Bronchial epithelial cell (primary cell): Measurements from ENCODE around the gene CA14. TPM values are rescaled to one million over a fixed set of nuclear protein-coding genes. Genes with fewer than 3 reads are reported as not detected.

Experiments
- DNase-seq: peaks from one replicate; pipeline ENCODE4 v3.0.0-alpha.2; 2010; ENCODE audit warnings: low read depth
- FAIRE-seq: peaks from 2 replicates; lab custom pipeline; 2011; peaks lifted over from hg19 to GRCh38; lab: Jason Lieb, UNC
- H3K27me3 ChIP-seq: 2 replicates; pipeline ENCODE4 v1.5.1; 2011; ENCODE audit warnings: low read length; ENCODE audit not compliant: control insufficient read depth, insufficient read depth
- H3K36me3 ChIP-seq: 2 replicates; pipeline ENCODE4 v1.5.1; 2011; ENCODE audit warnings: low read length; ENCODE audit not compliant: control insufficient read depth, insufficient read depth
- H3K4me3 ChIP-seq: 2 replicates; pipeline ENCODE4 v1.5.1; 2011; ENCODE audit warnings: mild to moderate bottlenecking, low read depth, low read length, control low read depth
- total RNA-seq: library from RNA; depleted of rRNA; stranded (reverse); fragments of >200 nt; gene quantifications from 2 replicates; pipeline ENCODE4 v1.2.1, GENCODE V29; 2014
- TF ChIP-seq, protein P1 (sequence below): IDR thresholded peaks from 2 replicates; pipeline ENCODE4 v1.5.1; 2011; ENCODE audit warnings: mild to moderate bottlenecking, moderate library complexity, low read length, control low read depth, inconsistent platforms; ENCODE audit not compliant: insufficient read depth, severe bottlenecking

CA14 gene
- total RNA-seq, 1 donor from 2014 or later: not detected

DNA sequence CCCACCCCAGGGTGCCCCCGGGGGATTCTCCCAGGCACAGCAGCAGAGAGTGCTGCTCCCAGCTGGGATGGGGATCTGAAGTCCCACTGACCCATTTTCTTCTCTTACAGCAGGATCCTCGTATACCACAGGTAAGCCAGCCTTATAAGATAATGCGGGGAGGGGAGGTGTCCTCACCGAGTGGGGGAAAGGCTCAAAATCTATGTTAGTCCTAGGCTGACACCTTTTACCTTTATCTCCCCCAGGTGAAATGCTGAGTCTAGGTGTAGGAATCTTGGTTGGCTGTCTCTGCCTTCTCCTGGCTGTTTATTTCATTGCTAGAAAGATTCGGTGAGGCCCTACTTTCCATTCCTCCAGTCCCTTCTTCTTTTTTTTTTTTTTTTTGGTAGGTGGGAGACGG lies 6.0 kb downstream of the CA14 start:
- H3K36me3 ChIP-seq: peaks cover 8% of the 10 kb centered on the region
- no peak overlapping the region for H3K4me3 ChIP-seq
- TF ChIP-seq, protein P1, sequence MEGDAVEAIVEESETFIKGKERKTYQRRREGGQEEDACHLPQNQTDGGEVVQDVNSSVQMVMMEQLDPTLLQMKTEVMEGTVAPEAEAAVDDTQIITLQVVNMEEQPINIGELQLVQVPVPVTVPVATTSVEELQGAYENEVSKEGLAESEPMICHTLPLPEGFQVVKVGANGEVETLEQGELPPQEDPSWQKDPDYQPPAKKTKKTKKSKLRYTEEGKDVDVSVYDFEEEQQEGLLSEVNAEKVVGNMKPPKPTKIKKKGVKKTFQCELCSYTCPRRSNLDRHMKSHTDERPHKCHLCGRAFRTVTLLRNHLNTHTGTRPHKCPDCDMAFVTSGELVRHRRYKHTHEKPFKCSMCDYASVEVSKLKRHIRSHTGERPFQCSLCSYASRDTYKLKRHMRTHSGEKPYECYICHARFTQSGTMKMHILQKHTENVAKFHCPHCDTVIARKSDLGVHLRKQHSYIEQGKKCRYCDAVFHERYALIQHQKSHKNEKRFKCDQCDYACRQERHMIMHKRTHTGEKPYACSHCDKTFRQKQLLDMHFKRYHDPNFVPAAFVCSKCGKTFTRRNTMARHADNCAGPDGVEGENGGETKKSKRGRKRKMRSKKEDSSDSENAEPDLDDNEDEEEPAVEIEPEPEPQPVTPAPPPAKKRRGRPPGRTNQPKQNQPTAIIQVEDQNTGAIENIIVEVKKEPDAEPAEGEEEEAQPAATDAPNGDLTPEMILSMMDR: no peak
- no peaks in the 10 kb centered on the region for H3K27me3 ChIP-seq
- FAIRE-seq: no peak
- DNase-seq: no peak

DNA sequence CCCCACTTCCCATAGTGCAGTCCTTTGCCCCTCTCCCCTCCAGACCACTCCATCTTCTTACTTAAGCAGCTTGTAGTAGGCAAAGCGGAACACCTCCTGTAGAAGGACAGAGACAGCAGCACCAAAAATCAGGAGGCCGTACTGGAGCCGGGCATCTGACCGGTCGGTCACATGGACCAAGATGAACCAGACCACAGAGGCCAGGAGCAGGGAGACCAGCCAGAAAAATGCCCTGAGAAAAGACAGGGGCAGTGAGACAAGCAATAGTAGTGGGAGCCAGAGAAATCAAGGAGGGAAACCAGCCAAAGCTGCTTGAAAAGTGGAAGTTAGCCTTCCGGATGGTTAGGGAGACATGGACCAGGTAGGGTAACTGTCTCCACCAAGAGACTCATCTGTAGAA lies 10.3 kb downstream of the CA14 start:
- FAIRE-seq: no peak
- peak overlapping the region; percentile 90 for H3K4me3 ChIP-seq
- H3K27me3 ChIP-seq: no peaks in the 10 kb centered on the region
- no peak for DNase-seq
- peaks cover 8% of the 10 kb centered on the region for H3K36me3 ChIP-seq
- TF ChIP-seq, protein P1: no peak

DNA sequence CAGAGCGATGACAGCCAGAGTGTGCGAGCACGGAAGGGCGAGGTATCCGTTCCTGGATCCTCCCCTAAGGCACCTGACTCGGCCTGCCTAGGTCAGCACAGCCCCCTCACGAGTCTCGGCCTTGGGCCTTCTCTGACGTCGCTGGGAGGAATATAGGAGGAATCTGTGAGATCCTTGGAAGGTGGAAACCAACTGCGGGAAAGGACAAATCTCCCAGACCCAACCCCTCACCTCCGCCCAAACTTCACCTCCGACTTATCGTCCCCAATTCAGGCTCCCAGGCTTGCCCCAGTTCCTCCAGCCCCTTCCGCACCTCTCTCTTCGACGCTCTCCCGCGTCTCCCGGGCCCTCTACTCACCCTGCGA lies 10.7 kb downstream of the CA14 start:
- Histone ChIP-seq H3K4me3 (peak overlapping the region; percentile 90), H3K27me3 (no peaks in the 10 kb centered on the region), H3K36me3 (peaks cover 8% of the 10 kb centered on the region)
- TF ChIP-seq, protein P1: no peak
- FAIRE-seq (no peak), DNase-seq (peak; percentile 57)

DNA sequence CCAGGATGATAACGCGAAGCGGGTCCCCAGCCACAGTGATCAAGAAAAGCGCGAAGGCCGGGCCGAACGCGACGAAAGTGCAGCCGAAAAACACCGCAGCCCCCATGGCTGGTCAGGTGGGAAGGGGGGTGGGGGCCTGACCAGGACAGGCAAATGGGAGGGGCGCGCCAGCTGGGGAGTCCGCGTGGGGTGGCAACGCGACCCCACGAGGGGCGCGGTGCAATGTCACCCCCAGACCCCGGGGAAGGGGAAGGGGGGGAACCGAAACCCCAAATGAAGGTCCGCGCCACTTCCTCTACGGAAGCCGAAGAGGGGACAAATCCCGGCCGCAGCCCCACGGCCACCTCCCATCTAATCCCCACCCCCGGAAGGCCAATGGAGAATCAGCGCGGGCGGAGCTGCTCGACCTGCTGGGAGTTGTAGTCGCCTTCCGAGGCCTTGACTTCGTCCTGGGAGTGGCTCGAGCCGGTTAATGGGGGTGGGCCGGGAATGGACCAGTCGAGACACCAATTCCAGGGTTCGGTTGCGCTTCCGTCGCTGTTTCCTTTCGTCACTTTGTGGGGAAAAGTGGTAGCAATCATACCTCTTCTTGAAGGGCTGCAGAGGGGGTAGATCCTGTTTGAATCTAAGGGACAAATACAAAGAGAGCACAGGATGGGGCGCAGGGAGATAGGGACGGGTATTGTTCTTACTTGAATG lies 11.3 kb downstream of the CA14 start, which contains the start of gene APH1A:
TSS of gene APH1A (minus strand) at position 312 of the 699 bp plus-strand sequence. CDS start at position 106, 206 bp downstream.
- FAIRE-seq: no peak
- TF ChIP-seq, protein P1: no peak
- peak; percentile 88 for DNase-seq
- H3K27me3 ChIP-seq: no peaks in the 10 kb centered on the region
- H3K36me3 ChIP-seq: peaks cover 8% of the 10 kb centered on the region
- H3K4me3 ChIP-seq: peak within 1 kb of the TSS; percentile 90

DNA sequence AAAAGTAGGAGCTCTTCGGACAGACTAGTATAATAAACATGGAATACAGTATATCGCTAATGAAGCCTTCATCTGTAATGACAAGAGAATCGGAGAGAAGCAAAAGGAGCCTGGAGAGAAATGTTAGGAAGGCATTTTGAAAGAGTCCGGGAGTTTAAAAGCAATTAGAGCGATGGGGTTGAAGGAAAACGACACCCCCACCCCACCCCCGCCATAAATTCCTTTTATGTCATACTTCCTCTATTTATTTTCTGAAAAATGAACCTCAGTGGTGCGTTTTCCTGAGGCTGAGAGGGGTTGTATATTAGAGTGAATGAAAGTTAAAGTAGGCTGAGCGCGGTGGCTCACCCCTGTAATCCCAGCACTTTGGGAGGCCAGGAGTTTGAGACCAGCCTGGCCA lies 11.9 kb downstream of the CA14 start:
- Histone ChIP-seq H3K27me3 (no peaks in the 10 kb centered on the region), H3K4me3 (peak overlapping the region; percentile 90), H3K36me3 (peaks cover 8% of the 10 kb centered on the region)
- DNase-seq (no peak), FAIRE-seq (no peak)
- TF ChIP-seq, protein P1: no peak

DNA sequence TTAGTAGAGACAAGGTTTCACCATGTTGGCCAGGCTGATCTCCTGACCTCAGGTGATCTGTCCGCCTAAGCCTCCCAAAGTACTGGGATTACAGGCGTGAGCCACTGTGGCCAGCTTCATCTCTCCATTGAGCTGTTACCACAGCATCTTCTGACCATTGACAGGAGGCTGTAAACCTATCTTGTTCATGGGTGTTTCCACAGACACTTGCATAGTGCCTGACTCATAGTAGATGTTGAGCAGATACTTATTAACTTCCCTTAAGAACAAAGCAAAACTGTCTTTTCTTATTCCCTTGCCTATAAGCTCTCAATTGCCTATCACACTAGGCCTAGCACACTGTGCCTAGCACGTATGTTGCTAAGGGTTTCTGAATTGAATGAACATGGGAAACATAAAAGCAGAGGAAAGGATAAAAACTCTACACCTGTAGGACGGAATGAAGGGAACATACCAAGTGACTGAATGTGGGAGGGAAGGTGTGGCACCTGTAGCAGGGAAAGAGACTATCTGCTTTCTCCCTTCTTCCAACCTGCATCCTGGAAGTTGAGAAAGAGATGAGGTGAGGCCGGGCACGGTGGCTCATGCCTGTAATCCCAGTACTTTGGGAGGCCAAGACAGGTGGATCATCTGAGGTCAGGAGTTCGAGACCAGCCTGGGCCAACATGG lies 13.9 kb downstream of the CA14 start:
- Histone ChIP-seq H3K36me3 (peaks cover 4% of the 10 kb centered on the region), H3K27me3 (no peaks in the 10 kb centered on the region), H3K4me3 (no peak overlapping the region)
- DNase-seq: no peak
- no peak for FAIRE-seq
- TF ChIP-seq, protein P1: no peak
